H9 (cell line): ENCODE measurements around the gene SLIT2. TPM values are rescaled to one million over a fixed set of nuclear protein-coding genes. Genes with fewer than 3 reads are reported as not detected.

Experiments used
- DNase-seq: peaks from one replicate; pipeline ENCODE4 v3.0.0-alpha.2; 2017
- H2AFZ ChIP-seq: one replicate; pipeline ENCODE4 v1.6.1; 2013; ENCODE audit warnings: mild to moderate bottlenecking, low read length, control low read depth, moderate library complexity
- H2AK5ac ChIP-seq: 2 replicates; pipeline ENCODE4 v1.6.1; 2013; ENCODE audit warnings: low read length, control low read depth, mixed read lengths; ENCODE audit not compliant: insufficient read length
- H2BK120ac ChIP-seq: one replicate; pipeline ENCODE4 v1.6.1; 2013; ENCODE audit warnings: low read depth, mild to moderate bottlenecking, low read length, control low read depth, inconsistent platforms; ENCODE audit not compliant: poor library complexity, severe bottlenecking
- H2BK12ac ChIP-seq: 2 replicates; pipeline ENCODE4 v1.6.1; 2013; ENCODE audit warnings: low read length, control low read depth, mixed read lengths, low read depth; ENCODE audit not compliant: insufficient read length
- H2BK15ac ChIP-seq: 2 replicates; pipeline ENCODE4 v1.6.1; 2013; ENCODE audit warnings: low read depth, low read length, control low read depth
- H2BK20ac ChIP-seq: one replicate; pipeline ENCODE4 v1.6.1; 2013; ENCODE audit warnings: low read depth, mild to moderate bottlenecking, low read length, control low read depth, inconsistent platforms; ENCODE audit not compliant: poor library complexity, severe bottlenecking
- H2BK5ac ChIP-seq: 2 replicates; pipeline ENCODE4 v1.6.1; 2013; ENCODE audit warnings: low read length, control low read depth, mixed read lengths; ENCODE audit not compliant: insufficient read length
- H3K14ac ChIP-seq: 2 replicates; pipeline ENCODE4 v1.6.1; 2013; ENCODE audit warnings: low read length, control low read depth; ENCODE audit not compliant: insufficient read depth
- H3K18ac ChIP-seq: 2 replicates; pipeline ENCODE4 v1.6.1; 2013; ENCODE audit warnings: low read depth, mild to moderate bottlenecking, mixed read lengths, low read length, control low read depth; ENCODE audit not compliant: insufficient read length
- H3K23ac ChIP-seq: 2 replicates; pipeline ENCODE4 v1.6.1; 2013; ENCODE audit warnings: low read length, control low read depth, mixed read lengths, low read depth; ENCODE audit not compliant: insufficient read length
- H3K23me2 ChIP-seq: 2 replicates; pipeline ENCODE4 v1.6.1; 2013; ENCODE audit warnings: low read depth, mild to moderate bottlenecking, mixed read lengths, low read length, control low read depth; ENCODE audit not compliant: insufficient read length, poor library complexity, severe bottlenecking
- H3K27ac ChIP-seq: 2 replicates; pipeline ENCODE4 v1.5.1; 2013; ENCODE audit warnings: low read length, control low read depth, mixed read lengths, low read depth; ENCODE audit not compliant: insufficient read length
- H3K27me3 ChIP-seq: 2 replicates; pipeline ENCODE4 v1.6.1; 2013; ENCODE audit warnings: low read length, control low read depth, inconsistent platforms; ENCODE audit not compliant: insufficient read depth
- H3K4ac ChIP-seq: 2 replicates; pipeline ENCODE4 v1.6.1; 2013; ENCODE audit warnings: low read depth, mild to moderate bottlenecking, control low read depth, inconsistent platforms, low read length, moderate library complexity
- H3K4me1 ChIP-seq: 2 replicates; pipeline ENCODE4 v1.6.1; 2013; ENCODE audit warnings: low read length, control low read depth, inconsistent platforms; ENCODE audit not compliant: insufficient read depth
- H3K4me2 ChIP-seq: 2 replicates; pipeline ENCODE4 v1.6.1; 2013; ENCODE audit warnings: low read length, control low read depth, mixed read lengths; ENCODE audit not compliant: insufficient read length, insufficient read depth
- H3K56ac ChIP-seq: 2 replicates; pipeline ENCODE4 v1.6.1; 2013; ENCODE audit warnings: low read depth, mild to moderate bottlenecking, mixed read lengths, low read length, control low read depth; ENCODE audit not compliant: insufficient read length
- H3K79me1 ChIP-seq: 2 replicates; pipeline ENCODE4 v1.6.1; 2013; ENCODE audit warnings: low read depth, mild to moderate bottlenecking, moderate library complexity, low read length, control low read depth, inconsistent platforms; ENCODE audit not compliant: insufficient read depth, poor library complexity, severe bottlenecking
- H3K79me2 ChIP-seq: 2 replicates; pipeline ENCODE4 v1.6.1; 2013; ENCODE audit warnings: low read length, control low read depth, inconsistent platforms; ENCODE audit not compliant: insufficient read depth
- H3K9ac ChIP-seq: 2 replicates; pipeline ENCODE4 v1.6.1; 2013; ENCODE audit warnings: low read length, control low read depth, mixed read lengths; ENCODE audit not compliant: insufficient read length; ENCODE audit errors: extremely low read depth
- H3K9me3 ChIP-seq: one replicate; pipeline ENCODE4 v1.6.1; 2013; ENCODE audit warnings: low read depth, low read length, inconsistent platforms; ENCODE audit not compliant: control insufficient read depth
- H3T11ph ChIP-seq: one replicate; pipeline ENCODE4 v1.6.1; 2013; ENCODE audit warnings: mild to moderate bottlenecking, low read length, control low read depth, inconsistent platforms
- H4K20me1 ChIP-seq: one replicate; pipeline ENCODE4 v1.6.1; 2013; ENCODE audit not compliant: control insufficient read depth, insufficient read length, insufficient read depth
- H4K5ac ChIP-seq: 2 replicates; pipeline ENCODE4 v1.6.1; 2013; ENCODE audit warnings: low read depth, mild to moderate bottlenecking, mixed read lengths, low read length, control low read depth; ENCODE audit not compliant: insufficient read length
- H4K8ac ChIP-seq: replicated peaks from 2 replicates; pipeline ENCODE4 v1.6.1; 2013; ENCODE audit warnings: low read length, control low read depth, mixed read lengths, low read depth; ENCODE audit not compliant: insufficient read length
- H4K91ac ChIP-seq: 2 replicates; pipeline ENCODE4 v1.6.1; 2013; ENCODE audit warnings: low read depth, mild to moderate bottlenecking, moderate library complexity, mixed read lengths, low read length, control low read depth; ENCODE audit not compliant: insufficient read length
- H3K27ac Mint-ChIP-seq, 3 experiments: 2 replicates in 2 of 3; 3 replicates in 1 of 3; pipeline ENCODE4 v1.8.0; 2020 to 2021; ENCODE audit warnings: mixed read lengths in 3 of 3, mild to moderate bottlenecking in 1 of 3, moderate library complexity in 1 of 3
- H3K27me3 Mint-ChIP-seq: 2 replicates; pipeline ENCODE4 v1.8.0; 2021; ENCODE audit warnings: low read depth, mild to moderate bottlenecking, moderate library complexity, mixed read lengths
- H3K36me3 Mint-ChIP-seq, 3 experiments: 2 replicates in 2 of 3; 3 replicates in 1 of 3; pipeline ENCODE4 v1.8.0; 2020 to 2021; ENCODE audit warnings: low read depth in 3 of 3, mixed read lengths in 3 of 3; ENCODE audit not compliant: insufficient read depth in 1 of 3
- H3K4me1 Mint-ChIP-seq, 2 experiments: 2 replicates each; pipeline ENCODE4 v1.8.0; 2020; ENCODE audit warnings: mixed read lengths in 2 of 2
- H3K4me3 Mint-ChIP-seq, 2 experiments: 2 replicates in 1 of 2; 3 replicates in 1 of 2; pipeline ENCODE4 v1.8.0; 2020 to 2021; ENCODE audit warnings: mild to moderate bottlenecking in 2 of 2, mixed read lengths in 2 of 2, moderate library complexity in 1 of 2
- H3K9me3 Mint-ChIP-seq, 2 experiments: 2 replicates in 1 of 2; 3 replicates in 1 of 2; pipeline ENCODE4 v1.8.0; 2020; ENCODE audit warnings: mild to moderate bottlenecking in 2 of 2, mixed read lengths in 2 of 2, moderate library complexity in 1 of 2
- WGBS: extraction: QIAGEN DNeasy Blood & Tissue Kit; methylation state at CpG from one replicate; pipeline ENCODE4 v1.1.7; 2013; ENCODE audit warnings: missing lambda C conversion rate, low lambda C conversion rate, mixed read lengths; ENCODE audit not compliant: insufficient read length; ENCODE audit errors: extremely low coverage; 5-methylcytosine and 5-hydroxymethylcytosine counted together
- total RNA-seq: library from RNA; stranded (reverse); gene quantifications from 2 replicates; pipeline ENCODE4 v1.2.1, GENCODE V29; 2021
- TF ChIP-seq, protein P1 (sequence below): fragments of 200-600 bp; sonication (generic); conservative IDR thresholded peaks from 3 replicates; pipeline ENCODE4 v1.8.0; 2021; ENCODE audit warnings: antibody characterized with exemption, mild to moderate bottlenecking

SLIT2 gene
- total RNA-seq, 1 experiment from 2014 or later, result 1.3 TPM

DNA sequence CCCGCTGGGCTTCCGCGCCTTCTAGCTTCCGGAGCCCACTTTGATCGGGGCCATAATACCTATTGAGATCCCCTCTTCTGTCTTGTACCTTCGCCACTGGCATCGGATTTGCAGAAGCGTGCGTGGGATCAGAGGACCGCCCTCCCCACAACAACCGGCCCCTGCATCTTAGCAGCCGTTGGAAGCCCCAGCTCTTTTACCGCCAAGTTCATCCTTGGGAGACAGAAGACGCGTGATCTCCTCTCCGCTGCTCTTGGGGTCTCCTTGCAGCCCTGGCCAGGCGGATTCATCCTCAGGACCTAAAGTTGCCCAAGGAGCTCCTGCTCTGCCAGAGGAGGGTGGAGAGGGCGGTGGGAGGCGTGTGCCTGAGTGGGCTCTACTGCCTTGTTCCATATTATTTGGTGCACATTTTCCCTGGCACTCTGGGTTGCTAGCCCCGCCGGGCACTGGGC is 1.6 kb downstream of the SLIT2 start:
- H2BK12ac ChIP-seq, result no peak overlapping the region

More for the DNA sequence above, 1.6 kb downstream of the SLIT2 start:
- H3K36me3 Mint-ChIP-seq, result no peaks in the 10 kb centered on the region; a peak in 2 of 7 replicates
- peaks cover 2 to 3% of the 10 kb centered on the region in 2 experiments; a peak in 3 of 5 replicates for H3K9me3 Mint-ChIP-seq
- no peak overlapping the region for H3K27ac ChIP-seq
- H2BK15ac ChIP-seq, result no peak overlapping the region
- no peak overlapping the region for H2BK120ac ChIP-seq
- no peak overlapping the region for H3K4ac ChIP-seq
- no peak overlapping the region for H4K8ac ChIP-seq
- H3K4me1 Mint-ChIP-seq, result peaks cover 48 to 58% of the 10 kb centered on the region in 2 experiments
- H2AK5ac ChIP-seq, result no peak overlapping the region
- no peaks in the 10 kb centered on the region; the same call in 1 of the 2 replicates for H3K4me1 ChIP-seq
- H3K56ac ChIP-seq, result no peak overlapping the region
- H3K4me2 ChIP-seq, result peak overlapping the region; percentile 86
- H3K14ac ChIP-seq, result no peak overlapping the region; the same call in 1 of the 2 replicates
- peaks cover 86% of the 10 kb centered on the region for H3K27me3 Mint-ChIP-seq
- peaks cover 44% of the 10 kb centered on the region for H3K27me3 ChIP-seq
- TF ChIP-seq, protein P1, sequence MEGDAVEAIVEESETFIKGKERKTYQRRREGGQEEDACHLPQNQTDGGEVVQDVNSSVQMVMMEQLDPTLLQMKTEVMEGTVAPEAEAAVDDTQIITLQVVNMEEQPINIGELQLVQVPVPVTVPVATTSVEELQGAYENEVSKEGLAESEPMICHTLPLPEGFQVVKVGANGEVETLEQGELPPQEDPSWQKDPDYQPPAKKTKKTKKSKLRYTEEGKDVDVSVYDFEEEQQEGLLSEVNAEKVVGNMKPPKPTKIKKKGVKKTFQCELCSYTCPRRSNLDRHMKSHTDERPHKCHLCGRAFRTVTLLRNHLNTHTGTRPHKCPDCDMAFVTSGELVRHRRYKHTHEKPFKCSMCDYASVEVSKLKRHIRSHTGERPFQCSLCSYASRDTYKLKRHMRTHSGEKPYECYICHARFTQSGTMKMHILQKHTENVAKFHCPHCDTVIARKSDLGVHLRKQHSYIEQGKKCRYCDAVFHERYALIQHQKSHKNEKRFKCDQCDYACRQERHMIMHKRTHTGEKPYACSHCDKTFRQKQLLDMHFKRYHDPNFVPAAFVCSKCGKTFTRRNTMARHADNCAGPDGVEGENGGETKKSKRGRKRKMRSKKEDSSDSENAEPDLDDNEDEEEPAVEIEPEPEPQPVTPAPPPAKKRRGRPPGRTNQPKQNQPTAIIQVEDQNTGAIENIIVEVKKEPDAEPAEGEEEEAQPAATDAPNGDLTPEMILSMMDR, result no peak
- no peak overlapping the region for H3T11ph ChIP-seq
- 0 out of 2 replicates have a peak, but pooled peaks cover 2% of the 10 kb centered on the region for H3K79me2 ChIP-seq
- no peaks in the 10 kb centered on the region for H3K79me1 ChIP-seq
- no peak overlapping the region for H3K23ac ChIP-seq
- H2BK20ac ChIP-seq, result no peak overlapping the region
- no peak for DNase-seq
- H3K4me3 Mint-ChIP-seq, result peak overlapping the region; percentile 73 to 90
- no peak overlapping the region; a peak in 1 of 7 replicates for H3K27ac Mint-ChIP-seq
- H4K20me1 ChIP-seq, result no peaks in the 10 kb centered on the region
- no peak overlapping the region for H2BK5ac ChIP-seq
- no peaks in the 10 kb centered on the region for H3K9me3 ChIP-seq
- no CpG with 5 or more reads among the region's 21 CpGs for WGBS
- no peak overlapping the region for H4K91ac ChIP-seq
- H3K23me2 ChIP-seq, result peaks cover 35% of the 10 kb centered on the region
- H2AFZ ChIP-seq, result no peak overlapping the region
- no peak overlapping the region for H3K18ac ChIP-seq
- H3K9ac ChIP-seq, result no peak overlapping the region
- H4K5ac ChIP-seq, result no peak overlapping the region
